Esophagus squamous epithelium (tissue), 5 donors: ENCODE data around the gene CAMTA1. TPM values are rescaled to one million over a fixed set of nuclear protein-coding genes. Genes with fewer than 3 reads are reported as not detected.

Source experiments
- DNase-seq: peaks from one replicate; lab custom pipeline; 2025; lab: John Stamatoyannopoulos, UW
- H3K27ac ChIP-seq, 4 donors: fragments of 200-600 bp; sonication (generic); one replicate each; pipeline ENCODE4 v1.5.1; 2016 to 2019; ENCODE audit warnings: mild to moderate bottlenecking in 1 of 4
- H3K27me3 ChIP-seq, 4 donors: fragments of 200-600 bp; sonication (generic); 1 replicate in 3 of 4; 2 replicates in 1 of 4; pipeline versions ENCODE4 v1.5.1 to v1.6.0; 2017 to 2021; ENCODE audit warnings: antibody characterized with exemption in 1 of 4
- H3K36me3 ChIP-seq, 3 donors: fragments of 200-600 bp; sonication (generic); one replicate each; pipeline ENCODE4 v1.5.1; 2016 to 2019
- H3K4me1 ChIP-seq, 3 donors: fragments of 200-600 bp; sonication (generic); one replicate each; pipeline ENCODE4 v1.5.1; 2017 to 2019
- H3K4me3 ChIP-seq, 4 donors: fragments of 200-600 bp; sonication (generic); 1 replicate in 3 of 4; 2 replicates in 1 of 4; pipeline ENCODE4 v1.5.1; 2016 to 2019; ENCODE audit warnings: mild to moderate bottlenecking in 2 of 4, moderate library complexity in 1 of 4
- H3K9me3 ChIP-seq, 3 donors: fragments of 200-600 bp; sonication (generic); one replicate each; pipeline ENCODE4 v1.5.1; 2016 to 2019
- CTCF ChIP-seq, 6 experiments: fragments of 450-650 bp in 4 of 6; fragments of 200-600 bp in 2 of 6; sonication (generic) in 2 of 6; IDR thresholded peaks; one replicate each; pipeline ENCODE4 v1.5.1; 2016 to 2019; ENCODE audit warnings: antibody characterized with exemption in 6 of 6, mild to moderate bottlenecking in 4 of 6, moderate library complexity in 4 of 6
- POLR2A ChIP-seq, 4 donors: fragments of 450-650 bp; IDR thresholded peaks; one replicate each; pipeline ENCODE4 v1.6.1; 2017; ENCODE audit warnings: antibody characterized with exemption in 4 of 4, mild to moderate bottlenecking in 4 of 4, moderate library complexity in 3 of 4
- WGBS, 2 donors: methylation state at CpG; one replicate each; pipeline ENCODE4 v1.1.5; 2018; 5-methylcytosine and 5-hydroxymethylcytosine counted together
- intact Hi-C: fragments of 100-400 bp; cut with DNase I; formaldehyde crosslinking; loops from one replicate; pipeline ENCODE4 v1.15.0; 2022
- total RNA-seq, 4 donors: library from RNA; depleted of rRNA; stranded (reverse); fragments of >200 nt; gene quantifications; one replicate each; pipeline ENCODE4 v1.1.0, GENCODE V29; 2016
- donor health status: DM: yes; HTN: yes; CAD: no.

The CAMTA1 gene
- total RNA-seq, 4 donors from 2014 or later = 31.3 to 77.4 (median 45.9) TPM

DNA sequence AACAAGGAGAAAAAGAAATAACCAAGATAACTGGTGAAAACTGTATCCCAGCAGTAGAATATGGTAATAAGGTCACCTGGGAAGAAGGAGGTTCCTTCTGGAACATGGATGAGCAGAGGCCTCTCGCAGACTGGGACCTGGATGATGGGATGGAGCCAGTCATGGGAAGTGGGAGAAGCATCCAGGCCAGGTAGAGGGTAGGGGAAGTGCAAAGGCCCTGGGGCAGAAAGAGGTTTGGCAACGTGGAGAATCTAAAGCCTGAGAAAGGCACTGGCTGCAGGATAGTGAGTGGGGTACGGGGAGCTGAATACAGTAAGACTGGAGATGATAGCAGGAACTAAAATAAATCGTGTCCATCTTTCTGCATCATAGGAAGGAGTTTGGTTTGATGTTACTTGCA lies 889.7 kb downstream of the CAMTA1 start:
- TF ChIP-seq POLR2A (IDR thresholded peaks at IDR 0.05) (no peak), CTCF (IDR thresholded peaks at IDR 0.05) (no peak)
- DNase-seq = no peak
- H3K4me3 ChIP-seq = no peak overlapping the region
- peaks cover 0 to 26% (median 0%) of the 10 kb centered on the region in 4 donors for H3K27me3 ChIP-seq
- H3K36me3 ChIP-seq = no peaks in the 10 kb centered on the region
- H3K4me1 ChIP-seq = peaks cover 4 to 15% (median 5%) of the 10 kb centered on the region in 3 donors
- intact Hi-C loops = no loop called here
- WGBS, 2 donors = 64 to 74% methylated on average over 4 of the region's 4 CpGs
- no peaks in the 10 kb centered on the region for H3K9me3 ChIP-seq
- no peak overlapping the region for H3K27ac ChIP-seq

DNA sequence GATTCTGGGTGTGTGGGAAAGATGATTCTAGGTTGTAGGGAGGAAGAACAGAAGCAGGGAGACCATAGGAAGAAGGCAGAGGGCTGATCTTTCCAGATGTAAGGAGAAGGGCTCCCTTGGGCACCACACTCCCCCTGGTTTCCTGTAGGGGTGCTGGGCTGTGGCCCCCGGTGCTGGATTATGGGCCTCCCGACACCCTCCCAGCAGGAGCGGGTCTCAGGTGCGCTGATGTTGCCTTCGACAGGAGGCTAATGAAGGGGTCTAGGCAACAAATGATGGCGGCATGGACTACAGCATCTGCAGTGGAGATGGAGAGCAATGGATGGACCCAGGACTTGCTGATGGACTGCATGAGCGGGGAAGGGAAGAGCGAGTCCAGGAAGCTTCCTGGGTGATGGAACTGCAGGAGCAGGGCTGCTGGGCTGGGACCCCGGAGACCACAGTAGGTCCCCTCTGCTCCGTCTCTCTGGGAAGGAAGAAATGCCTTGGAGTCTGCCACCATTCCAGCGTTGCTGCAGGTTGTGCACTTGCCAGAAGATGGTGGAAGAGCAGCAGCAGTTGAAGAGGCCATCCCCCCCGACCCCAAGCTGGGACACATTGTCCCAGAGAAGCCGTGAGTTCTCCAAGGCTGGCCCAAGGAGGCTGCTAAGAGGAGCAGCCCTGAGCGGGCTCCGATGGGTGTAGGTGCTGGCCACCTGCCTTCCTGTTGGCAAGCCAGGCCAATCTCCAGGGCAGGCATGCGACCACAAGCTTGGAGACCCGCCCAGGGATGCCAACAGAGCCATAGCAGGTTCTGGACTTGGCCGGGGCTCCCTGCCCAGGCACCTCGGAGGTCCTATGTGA lies 890.4 kb downstream of the CAMTA1 start:
- H3K36me3 ChIP-seq = no peaks in the 10 kb centered on the region
- WGBS, 2 donors = 84 to 89% methylated on average over 4 to 6 of the region's 19 CpGs
- intact Hi-C loops = no loop called here
- H3K27me3 ChIP-seq = peaks cover 0 to 19% (median 0%) of the 10 kb centered on the region in 4 donors
- H3K9me3 ChIP-seq = no peaks in the 10 kb centered on the region
- no peak overlapping the region for H3K4me3 ChIP-seq
- DNase-seq = no peak
- no peak overlapping the region for H3K27ac ChIP-seq
- no peak for TF ChIP-seq POLR2A (IDR thresholded peaks at IDR 0.05)
- TF ChIP-seq CTCF (IDR thresholded peaks at IDR 0.05) = no peak
- peaks cover 5 to 16% (median 5%) of the 10 kb centered on the region in 3 donors for H3K4me1 ChIP-seq

DNA sequence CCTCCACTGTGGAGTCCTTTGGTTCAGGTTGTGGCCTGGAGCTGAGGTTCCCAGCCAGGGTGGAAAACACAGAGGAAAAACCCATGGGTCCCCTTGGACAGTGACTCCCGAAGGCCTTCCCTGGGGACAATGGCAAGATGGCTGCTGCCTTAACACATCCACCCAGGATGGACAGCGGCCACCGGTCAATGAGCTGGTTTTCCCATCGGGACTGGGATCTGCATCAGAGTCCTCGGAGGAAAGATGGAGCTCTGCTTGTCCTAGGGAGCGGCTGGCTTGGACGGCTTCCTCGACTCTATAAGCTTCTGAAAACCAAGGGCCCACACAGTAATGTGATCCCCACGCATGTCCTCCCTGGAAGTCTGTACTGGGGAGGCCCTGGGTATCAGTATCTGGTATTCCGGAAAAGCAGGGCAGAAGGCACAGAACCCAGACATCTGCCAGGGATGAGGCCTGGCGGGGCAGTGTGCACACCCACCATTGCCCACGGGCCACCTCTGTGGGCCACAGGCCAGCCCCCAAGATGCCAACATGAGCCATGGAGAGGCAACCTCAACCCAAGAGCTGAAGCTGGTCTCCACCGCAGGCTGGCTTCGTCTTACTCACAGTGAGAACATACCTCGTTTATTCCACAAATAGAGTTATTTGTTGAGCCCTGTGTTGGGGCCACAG lies 891.2 kb downstream of the CAMTA1 start:
- intact Hi-C loops = no loop called here
- 89% methylated on average over 5 of the region's 15 CpGs; no CpG with 5 or more reads in 1 of the 2 donors for WGBS, 2 donors
- Histone ChIP-seq H3K4me3 (no peak overlapping the region), H3K9me3 (no peaks in the 10 kb centered on the region), H3K36me3 (no peaks in the 10 kb centered on the region), H3K27ac (no peak overlapping the region), H3K4me1 (peaks cover 5 to 21% (median 10%) of the 10 kb centered on the region in 3 donors), H3K27me3 (peaks cover 0 to 20% (median 0%) of the 10 kb centered on the region in 4 donors)
- TF ChIP-seq POLR2A (IDR thresholded peaks at IDR 0.05) (no peak), CTCF (IDR thresholded peaks at IDR 0.05) (no peak)
- DNase-seq = no peak

DNA sequence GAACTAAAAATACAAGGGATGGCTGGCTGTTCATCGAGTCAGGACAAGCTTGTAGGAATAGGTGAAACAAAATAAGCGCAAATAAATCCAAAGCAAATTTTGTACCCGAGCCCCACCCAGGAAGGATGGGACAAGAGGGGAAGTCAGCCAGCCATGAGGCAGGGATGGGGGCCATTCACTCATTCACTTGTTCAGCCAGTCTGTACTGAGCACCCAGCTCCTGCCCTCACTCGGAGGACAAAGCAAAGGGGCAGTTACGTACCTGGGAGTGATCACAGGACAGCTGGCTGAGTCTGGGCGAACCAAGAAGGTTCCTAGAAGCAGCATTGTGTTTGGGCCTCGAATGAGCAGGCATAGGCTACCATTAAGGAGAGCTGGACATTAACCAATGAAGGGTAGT lies 891.9 kb downstream of the CAMTA1 start:
- intact Hi-C loops = no loop called here
- Histone ChIP-seq H3K9me3 (no peaks in the 10 kb centered on the region), H3K4me3 (no peak overlapping the region), H3K36me3 (no peaks in the 10 kb centered on the region), H3K27ac (no peak overlapping the region), H3K27me3 (peaks cover 0 to 24% (median 0%) of the 10 kb centered on the region in 4 donors), H3K4me1 (peaks cover 5 to 21% (median 10%) of the 10 kb centered on the region in 3 donors)
- 69 to 79% methylated on average over 7 of the region's 7 CpGs for WGBS, 2 donors
- TF ChIP-seq POLR2A (IDR thresholded peaks at IDR 0.05) (no peak), CTCF (IDR thresholded peaks at IDR 0.05) (no peak)
- DNase-seq = no peak

DNA sequence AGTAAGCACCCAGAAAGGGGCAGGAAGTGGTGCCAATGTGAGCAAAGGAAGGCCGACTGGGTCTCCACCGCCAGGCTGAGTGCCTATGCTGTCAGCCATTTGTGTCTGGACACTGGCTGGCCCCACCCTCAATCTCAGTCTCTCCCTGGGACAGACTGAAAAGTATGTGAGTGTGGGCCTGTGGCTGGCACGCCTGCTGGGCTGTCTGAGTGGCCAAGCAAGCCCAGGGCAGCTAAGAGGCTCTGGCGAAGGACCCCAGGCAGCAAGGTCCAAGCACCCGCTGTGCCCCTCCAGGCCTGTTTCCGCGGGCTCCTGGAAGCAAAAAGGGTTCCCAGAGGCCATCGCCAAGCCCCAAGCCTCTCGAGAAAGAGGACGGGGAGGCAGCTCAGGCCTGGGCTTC lies 892.6 kb downstream of the CAMTA1 start:
- Histone ChIP-seq H3K4me1 (peaks cover 5 to 21% (median 10%) of the 10 kb centered on the region in 3 donors), H3K36me3 (no peaks in the 10 kb centered on the region), H3K27ac (no peak overlapping the region), H3K9me3 (no peaks in the 10 kb centered on the region), H3K27me3 (peaks cover 0 to 21% (median 0%) of the 10 kb centered on the region in 4 donors), H3K4me3 (no peak overlapping the region)
- TF ChIP-seq CTCF (IDR thresholded peaks at IDR 0.05) (no peak), POLR2A (IDR thresholded peaks at IDR 0.05) (no peak)
- intact Hi-C loops = no loop called here
- 87 to 100% methylated on average over 2 to 3 of the region's 10 CpGs for WGBS, 2 donors
- no peak for DNase-seq
